Keratinocyte (primary cell): Measurements from ENCODE around the gene IGFBP1. TPM values are rescaled to one million over a fixed set of nuclear protein-coding genes. Genes with fewer than 3 reads are reported as not detected.

ENCODE experiments used
- DNase-seq: peaks from one replicate; pipeline ENCODE4 v3.0.0-alpha.2; 2011; ENCODE audit warnings: low read depth, missing footprints, low spot score
- FAIRE-seq: peaks from 2 replicates; lab custom pipeline; 2011; peaks lifted over from hg19 to GRCh38; lab: Jason Lieb, UNC
- H2AFZ ChIP-seq: 2 replicates; pipeline ENCODE4 v1.6.0; 2012; ENCODE audit warnings: low read length, control low read depth, inconsistent platforms; ENCODE audit not compliant: control insufficient read depth
- H3K27ac ChIP-seq: 2 replicates; pipeline ENCODE4 v1.5.1; 2011; ENCODE audit warnings: low read length; ENCODE audit not compliant: control insufficient read depth, insufficient read depth
- H3K27me3 ChIP-seq: 3 replicates; pipeline ENCODE4 v1.6.0; 2011; ENCODE audit warnings: low read length; ENCODE audit not compliant: control insufficient read depth, insufficient read depth; ENCODE audit errors: extremely low read depth
- H3K36me3 ChIP-seq, 2 experiments: 2 replicates in 1 of 2; 3 replicates in 1 of 2; pipeline ENCODE4 v1.5.1; 2011; ENCODE audit warnings: low read length in 2 of 2, mild to moderate bottlenecking in 1 of 2; ENCODE audit not compliant: control insufficient read depth in 2 of 2, insufficient read depth in 2 of 2; ENCODE audit errors: extremely low read depth in 1 of 2
- H3K4me1 ChIP-seq: 3 replicates; pipeline ENCODE4 v1.5.1; 2011; ENCODE audit warnings: low read length; ENCODE audit not compliant: control insufficient read depth, insufficient read depth; ENCODE audit errors: extremely low read depth
- H3K4me2 ChIP-seq: 3 replicates; pipeline ENCODE4 v1.6.0; 2011; ENCODE audit warnings: low read depth, low read length; ENCODE audit not compliant: control insufficient read depth, insufficient read depth; ENCODE audit errors: extremely low read depth
- H3K4me3 ChIP-seq, 3 experiments: fragments of 200-600 bp in 1 of 3; sonication (generic) in 1 of 3; 2 replicates in 2 of 3; 3 replicates in 1 of 3; pipeline ENCODE4 v1.5.1; 2011 to 2016; ENCODE audit warnings: low read length in 3 of 3, mild to moderate bottlenecking in 3 of 3, control low read depth in 2 of 3, inconsistent platforms in 1 of 3, low read depth in 1 of 3, mixed read lengths in 1 of 3, mixed run types in 1 of 3, moderate library complexity in 1 of 3; ENCODE audit not compliant: control insufficient read depth in 2 of 3, insufficient read depth in 2 of 3; ENCODE audit errors: extremely low read depth in 1 of 3
- H3K79me2 ChIP-seq: 2 replicates; pipeline ENCODE4 v1.6.0; 2012; ENCODE audit warnings: low read length; ENCODE audit not compliant: control insufficient read depth, insufficient read depth
- H3K9ac ChIP-seq: 3 replicates; pipeline ENCODE4 v1.6.0; 2011; ENCODE audit warnings: low read length; ENCODE audit not compliant: control insufficient read depth, insufficient read depth; ENCODE audit errors: extremely low read depth
- H3K9me1 ChIP-seq: 3 replicates; pipeline ENCODE4 v1.6.0; 2011; ENCODE audit warnings: low read length; ENCODE audit not compliant: control insufficient read depth, insufficient read depth; ENCODE audit errors: extremely low read depth
- H3K9me3 ChIP-seq: 2 replicates; pipeline ENCODE4 v1.5.1; 2012; ENCODE audit warnings: low read depth, low read length; ENCODE audit not compliant: control insufficient read depth
- H4K20me1 ChIP-seq: 3 replicates; pipeline ENCODE4 v1.6.0; 2011; ENCODE audit warnings: low read length; ENCODE audit not compliant: control insufficient read depth, insufficient read depth; ENCODE audit errors: extremely low read depth
- CTCF ChIP-seq, 3 experiments: IDR thresholded peaks in 1 of 3; conservative IDR thresholded peaks in 1 of 3; optimal IDR thresholded peaks in 1 of 3; 2 replicates in 2 of 3; 3 replicates in 1 of 3; pipeline versions ENCODE3 to v1.5.1; 2011; ENCODE audit warnings: low read length in 3 of 3, mild to moderate bottlenecking in 3 of 3, moderate library complexity in 2 of 3, control low read depth in 1 of 3, inconsistent platforms in 1 of 3; ENCODE audit not compliant: insufficient read depth in 2 of 3; ENCODE audit errors: extremely low read depth in 1 of 3
- EZH2 ChIP-seq: IDR thresholded peaks from one replicate; pipeline ENCODE4 v1.6.1; 2012; ENCODE audit warnings: inconsistent platforms, mild to moderate bottlenecking, low read length, moderate library complexity
- dilution Hi-C: fragments of 300-500 bp; cut with MboI; formaldehyde crosslinking; loops from one replicate; pipeline ENCODE4 v1.7.0; 2020; ENCODE audit warnings: low sequenced_read_pairs; ENCODE audit not compliant: extremely low pct_ligation_motif_present
- polyA plus RNA-seq, 5 experiments: library from polyadenylated mRNA; depleted of rRNA in 3 of 5; stranded (reverse) in 3 of 5; stranded (forward) in 1 of 5; unstranded in 1 of 5; fragments of >200 nt; gene quantifications; 1 replicate in 1 of 5; 2 replicates in 3 of 5; 3 replicates in 1 of 5; pipeline versions ENCODE4 v1.2.1 to v1.2.3, GENCODE V29; 2011 to 2012; ENCODE audit warnings: missing spikeins in 2 of 5, low read depth in 1 of 5, low replicate concordance in 1 of 5

The IGFBP1 gene
- polyA plus RNA-seq, 1 donor (not counting 4 experiments of a cell fraction or from before 2014, with no cell fraction given): not detected

GRCh38 chr7:45873355-45873754 is 14.9 kb upstream of the IGFBP1 start:
- Histone ChIP-seq H3K27ac (no peak overlapping the region), H3K27me3 (no peaks in the 10 kb centered on the region), H3K9ac (no peak overlapping the region), H4K20me1 (no peaks in the 10 kb centered on the region), H3K4me1 (peaks cover 18% of the 10 kb centered on the region), H3K4me3 (no peak overlapping the region), H3K79me2 (no peaks in the 10 kb centered on the region), H3K9me3 (peaks cover under 1% of the 10 kb centered on the region), H3K36me3 (no peaks in the 10 kb centered on the region), H2AFZ (no peak overlapping the region), H3K9me1 (no peaks in the 10 kb centered on the region), H3K4me2 (peak overlapping the region; percentile 33)
- no peak for DNase-seq
- no peak for FAIRE-seq
- TF ChIP-seq CTCF (optimal IDR thresholded peaks at IDR 0.05 in 1 of 3, IDR thresholded peaks at IDR 0.05 in 1 of 3, conservative IDR thresholded peaks at IDR 0.05 in 1 of 3; ENCODE audit: extremely low read depth in 1 of 3, insufficient read depth in 2 of 3, low read length in 3 of 3): no peak
- no peak for TF ChIP-seq EZH2
- dilution Hi-C loops: no loop called here

- Histone ChIP-seq H3K79me2 (no peaks in the 10 kb centered on the region), H3K36me3 (no peaks in the 10 kb centered on the region), H3K27me3 (no peaks in the 10 kb centered on the region), H3K9me3 (peaks cover 1% of the 10 kb centered on the region), H3K4me3 (no peak overlapping the region), H2AFZ (no peak overlapping the region), H3K4me2 (peak overlapping the region; percentile 14), H3K9ac (no peak overlapping the region), H3K9me1 (no peaks in the 10 kb centered on the region), H4K20me1 (no peaks in the 10 kb centered on the region), H3K27ac (peak overlapping the region; percentile 6), H3K4me1 (peaks cover 18% of the 10 kb centered on the region)
- DNase-seq (peak; percentile 69), FAIRE-seq (peak; percentile 97)
- dilution Hi-C loops: no loop called here
- no peak for TF ChIP-seq EZH2
- no peak for TF ChIP-seq CTCF (optimal IDR thresholded peaks at IDR 0.05 in 1 of 3, IDR thresholded peaks at IDR 0.05 in 1 of 3, conservative IDR thresholded peaks at IDR 0.05 in 1 of 3; ENCODE audit: extremely low read depth in 1 of 3, insufficient read depth in 2 of 3, low read length in 3 of 3)
Measured at GRCh38 chr7:45874408-45875131, 13.7 kb upstream of the IGFBP1 start.
